ENCODE data around the gene HBP1. TPM values are rescaled to one million over a fixed set of nuclear protein-coding genes. Genes with fewer than 3 reads are reported as not detected.

HBP1 gene
- total and polyA plus RNA-seq, 2 of the 8 experiments (the other 6 are each of a cell fraction or from before 2014, with no cell fraction given): 28.9 to 29.2 TPM

DNA sequence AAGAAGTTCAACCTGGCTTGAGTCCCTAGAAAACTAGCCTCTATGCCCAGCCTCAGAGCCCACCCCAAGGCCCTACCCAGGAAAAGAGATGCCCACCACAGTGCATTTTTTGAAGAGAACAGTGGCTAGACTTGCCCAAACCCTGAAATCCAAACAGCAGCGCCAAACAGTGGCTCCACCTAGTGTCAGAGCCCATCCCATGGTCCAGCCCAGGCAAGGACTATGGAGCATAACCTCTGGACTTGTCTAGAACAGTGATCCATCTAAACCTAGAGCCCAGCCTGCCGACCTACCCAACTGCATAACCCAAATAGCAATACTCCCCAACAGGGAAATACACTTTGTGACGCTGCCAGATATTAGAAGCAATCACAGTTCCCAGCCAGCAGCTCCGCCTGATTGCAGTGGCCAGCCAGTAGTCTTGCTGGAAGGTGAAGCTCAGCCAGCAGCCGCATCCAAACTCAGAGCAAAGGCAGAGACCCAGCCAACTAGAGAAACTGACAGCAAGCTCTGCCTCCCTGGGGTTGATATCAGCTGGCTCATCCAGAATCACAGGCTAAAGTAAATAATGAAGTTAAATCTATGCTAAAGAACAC is 44.5 kb downstream of the HBP1 start:
- Histone ChIP-seq H3K9me3 (ENCODE audit: insufficient read depth in 2 of 2, low read depth in 1 of 2, low read length in 1 of 2) (no peaks in the 10 kb centered on the region), H3K4me1 (replicated peaks in 1 of 4; ENCODE audit: control insufficient read depth in 3 of 4, insufficient read depth in 4 of 4, low read length in 3 of 4) (no peaks in the 10 kb centered on the region), H4K91ac (replicated peaks; ENCODE audit: insufficient read length, low read length) (no peak overlapping the region), H3K79me2 (ENCODE audit: control insufficient read depth in 1 of 2, insufficient read depth in 2 of 2, low read length in 2 of 2) (no peaks in the 10 kb centered on the region), H3K79me1 (ENCODE audit: low read depth, low read length) (no peaks in the 10 kb centered on the region), H4K5ac (ENCODE audit: insufficient read length, low read depth, low read length) (no peak overlapping the region), H4K8ac (ENCODE audit: extremely low read depth, insufficient read depth, low read length) (no peak overlapping the region), H2AFZ (ENCODE audit: low read length) (no peak overlapping the region), H3K18ac (ENCODE audit: extremely low read depth, low read length) (no peak overlapping the region), H3K23ac (ENCODE audit: insufficient read length) (no peak overlapping the region), H3K56ac (replicated peaks; ENCODE audit: insufficient read length, low read depth, low read length) (no peak overlapping the region), H3K27me3 (replicated peaks in 1 of 4; ENCODE audit: control insufficient read depth in 3 of 4, extremely low read depth in 1 of 4, insufficient read depth in 3 of 4, low read length in 3 of 4) (no peaks in the 10 kb centered on the region), H2BK120ac (replicated peaks; ENCODE audit: low read depth, low read length) (no peak overlapping the region), H3K14ac (ENCODE audit: insufficient read length) (no peak overlapping the region), H2BK20ac (ENCODE audit: low read length) (no peak overlapping the region), H3K36me3 (ENCODE audit: control insufficient read depth in 2 of 4, insufficient read depth in 4 of 4, low read length in 3 of 4) (peaks cover 0 to 5% (median 0%) of the 10 kb centered on the region in 4 experiments; a peak in 1 of 8 replicates), H3K9ac (replicated peaks in 1 of 4; ENCODE audit: extremely low read depth in 1 of 4, low read depth in 3 of 4, low read length in 3 of 4) (no peak overlapping the region), H3K4ac (replicated peaks; ENCODE audit: insufficient read length, low read depth, low read length) (no peak overlapping the region), H3K27ac (ENCODE audit: low read depth, low read length) (no peak overlapping the region), H3K4me3 (ENCODE audit: extremely low read depth in 1 of 4, insufficient read depth in 2 of 4, low read depth in 3 of 4, low read length in 4 of 4) (no peak overlapping the region), H3K23me2 (ENCODE audit: low read depth, low read length) (no peaks in the 10 kb centered on the region), H3K4me2 (ENCODE audit: insufficient read depth in 1 of 2, low read depth in 2 of 2, low read length in 2 of 2) (no peak overlapping the region), H4K20me1 (replicated peaks in 1 of 2; ENCODE audit: control insufficient read depth in 1 of 2, insufficient read depth in 2 of 2, low read length in 2 of 2) (no peaks in the 10 kb centered on the region), H2AK5ac (ENCODE audit: low read depth, low read length) (0 out of 2 replicates have a peak overlapping the region, but pooled peaks have one; percentile 39), H2BK5ac (ENCODE audit: low read depth, low read length) (no peak overlapping the region), H2BK15ac (ENCODE audit: low read length) (no peak overlapping the region), H2BK12ac (ENCODE audit: low read depth, low read length) (no peak overlapping the region)
- TF ChIP-seq SIX5 (IDR thresholded peaks at IDR 0.05; ENCODE audit: low read depth, low read length) (no peak), POLR2AphosphoS5 (IDR thresholded peaks at IDR 0.05; ENCODE audit: low read depth, low read length) (no peak), RAD21 (IDR thresholded peaks at IDR 0.05 in 1 of 2, conservative IDR thresholded peaks at IDR 0.05 in 1 of 2; ENCODE audit: low read depth in 2 of 2, low read length in 2 of 2) (peak in 1 of 2 experiments; percentile 18; a peak in 1 of 4 replicates), SP2 (IDR thresholded peaks at IDR 0.05; ENCODE audit: low read length) (no peak)
- TF ChIP-seq, protein P1, sequence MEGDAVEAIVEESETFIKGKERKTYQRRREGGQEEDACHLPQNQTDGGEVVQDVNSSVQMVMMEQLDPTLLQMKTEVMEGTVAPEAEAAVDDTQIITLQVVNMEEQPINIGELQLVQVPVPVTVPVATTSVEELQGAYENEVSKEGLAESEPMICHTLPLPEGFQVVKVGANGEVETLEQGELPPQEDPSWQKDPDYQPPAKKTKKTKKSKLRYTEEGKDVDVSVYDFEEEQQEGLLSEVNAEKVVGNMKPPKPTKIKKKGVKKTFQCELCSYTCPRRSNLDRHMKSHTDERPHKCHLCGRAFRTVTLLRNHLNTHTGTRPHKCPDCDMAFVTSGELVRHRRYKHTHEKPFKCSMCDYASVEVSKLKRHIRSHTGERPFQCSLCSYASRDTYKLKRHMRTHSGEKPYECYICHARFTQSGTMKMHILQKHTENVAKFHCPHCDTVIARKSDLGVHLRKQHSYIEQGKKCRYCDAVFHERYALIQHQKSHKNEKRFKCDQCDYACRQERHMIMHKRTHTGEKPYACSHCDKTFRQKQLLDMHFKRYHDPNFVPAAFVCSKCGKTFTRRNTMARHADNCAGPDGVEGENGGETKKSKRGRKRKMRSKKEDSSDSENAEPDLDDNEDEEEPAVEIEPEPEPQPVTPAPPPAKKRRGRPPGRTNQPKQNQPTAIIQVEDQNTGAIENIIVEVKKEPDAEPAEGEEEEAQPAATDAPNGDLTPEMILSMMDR (IDR thresholded peaks at IDR 0.05; ENCODE audit: control extremely low read depth in 1 of 3, insufficient read depth in 1 of 3, low read depth in 1 of 3, low read length in 3 of 3): peak; percentile 22 to 50 (median 49); a peak in 3 of 4 replicates
- TF ChIP-seq, protein P2, sequence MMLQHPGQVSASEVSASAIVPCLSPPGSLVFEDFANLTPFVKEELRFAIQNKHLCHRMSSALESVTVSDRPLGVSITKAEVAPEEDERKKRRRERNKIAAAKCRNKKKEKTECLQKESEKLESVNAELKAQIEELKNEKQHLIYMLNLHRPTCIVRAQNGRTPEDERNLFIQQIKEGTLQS (IDR thresholded peaks at IDR 0.05; ENCODE audit: insufficient read depth, low read depth, low read length): no peak
- TF ChIP-seq, protein P3, sequence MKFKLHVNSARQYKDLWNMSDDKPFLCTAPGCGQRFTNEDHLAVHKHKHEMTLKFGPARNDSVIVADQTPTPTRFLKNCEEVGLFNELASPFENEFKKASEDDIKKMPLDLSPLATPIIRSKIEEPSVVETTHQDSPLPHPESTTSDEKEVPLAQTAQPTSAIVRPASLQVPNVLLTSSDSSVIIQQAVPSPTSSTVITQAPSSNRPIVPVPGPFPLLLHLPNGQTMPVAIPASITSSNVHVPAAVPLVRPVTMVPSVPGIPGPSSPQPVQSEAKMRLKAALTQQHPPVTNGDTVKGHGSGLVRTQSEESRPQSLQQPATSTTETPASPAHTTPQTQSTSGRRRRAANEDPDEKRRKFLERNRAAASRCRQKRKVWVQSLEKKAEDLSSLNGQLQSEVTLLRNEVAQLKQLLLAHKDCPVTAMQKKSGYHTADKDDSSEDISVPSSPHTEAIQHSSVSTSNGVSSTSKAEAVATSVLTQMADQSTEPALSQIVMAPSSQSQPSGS (IDR thresholded peaks at IDR 0.05; ENCODE audit: low read length): no peak
- no peak for FAIRE-seq
- ChIA-PET CTCF (ENCODE audit: partially characterized antibody) (interaction anchor here (0.8 to 2.7 kb wide), 11 partner anchors 10 to 661 kb away, joined by 3 to 10 read pairs (median 6); no protein-coding TSS in a partner anchor), POLR2A (ENCODE audit: partially characterized antibody) (interaction anchor here (1.5 kb wide), 1 partner anchor 15 kb away, joined by 5 read pairs; no protein-coding TSS in a partner anchor)
- DNase-seq (ENCODE audit: low read depth in 1 of 2, low spot score in 2 of 2): no peak
- 94% methylated on average over 5 of the region's 5 CpGs; no CpG with 5 or more reads in 1 of the 2 experiments for WGBS, 2 experiments (ENCODE audit: extremely low coverage in 1 of 2, insufficient coverage in 1 of 2, insufficient read length in 1 of 2, insufficient replicate concordance in 2 of 2, low coverage in 1 of 2, low lambda C conversion rate in 2 of 2, missing lambda C conversion rate in 1 of 2)

Data from H1 (cell line).